SJSA1 (cell line): ENCODE data around the gene STIM2. TPM values are rescaled to one million over a fixed set of nuclear protein-coding genes. Genes with fewer than 3 reads are reported as not detected.

Source experiments
- DNase-seq, 2 experiments: peaks; one replicate each; pipeline ENCODE4 v3.0.0-alpha.2; 2015 to 2020; ENCODE audit warnings: low spot score in 2 of 2, low read depth in 1 of 2
- H3K27ac ChIP-seq: fragments of 250-450 bp; sonication (Bioruptor Pico); 2 replicates; pipeline ENCODE4 v1.5.1; 2020; ENCODE audit warnings: mild to moderate bottlenecking, moderate library complexity
- H3K27me3 ChIP-seq: fragments of 250-450 bp; sonication (Bioruptor Pico); replicated peaks from 2 replicates; pipeline ENCODE4 v1.5.1; 2020; ENCODE audit warnings: mild to moderate bottlenecking, moderate library complexity
- H3K36me3 ChIP-seq: fragments of 250-450 bp; sonication (Bioruptor Pico); 2 replicates; pipeline ENCODE4 v1.5.1; 2020; ENCODE audit warnings: mild to moderate bottlenecking
- H3K4me1 ChIP-seq: fragments of 250-450 bp; sonication (Bioruptor Pico); replicated peaks from 2 replicates; pipeline ENCODE4 v1.6.1; 2021; ENCODE audit warnings: mild to moderate bottlenecking
- H3K4me3 ChIP-seq: fragments of 250-450 bp; sonication (Bioruptor Pico); 2 replicates; pipeline ENCODE4 v1.5.1; 2020; ENCODE audit warnings: mild to moderate bottlenecking
- H3K9me3 ChIP-seq: fragments of 250-450 bp; sonication (Bioruptor Pico); replicated peaks from 2 replicates; pipeline ENCODE4 v1.5.1; 2020; ENCODE audit warnings: mild to moderate bottlenecking
- total RNA-seq: library from RNA; depleted of rRNA; stranded (reverse); fragments of >200 nt; shearing (Covaris generic); gene quantifications from 2 replicates; pipeline ENCODE4 v1.2.3, GENCODE V29; 2014

Gene STIM2
- total RNA-seq, 1 experiment from 2014 or later, result 13.1 TPM

DNA sequence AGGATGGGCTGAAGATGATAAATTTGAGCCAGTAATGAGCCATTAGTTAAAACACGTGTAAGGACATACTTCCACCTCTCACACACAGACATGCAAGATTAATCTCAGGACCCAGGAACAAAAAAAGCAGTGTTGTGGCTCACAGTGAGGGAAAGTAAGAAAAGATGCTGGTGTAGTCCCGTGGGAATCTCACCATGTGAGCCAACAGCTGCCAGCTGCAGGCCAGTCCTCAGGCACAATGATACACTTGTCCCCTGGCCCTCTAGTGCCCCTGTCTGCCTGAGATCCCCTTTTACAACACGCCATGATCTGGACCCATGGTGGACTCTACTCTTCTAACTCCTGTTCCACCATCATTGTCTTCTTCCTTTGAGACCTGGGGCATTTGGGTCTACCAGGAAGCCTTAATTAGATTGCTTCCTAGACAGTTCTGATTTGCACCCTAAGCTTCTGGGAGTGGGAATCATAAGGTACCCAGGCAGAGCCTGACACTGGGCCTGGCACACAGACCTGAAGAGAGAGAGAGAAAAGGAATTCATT lies 194.7 kb downstream of the STIM2 start:
- no peaks in the 10 kb centered on the region for H3K9me3 ChIP-seq
- no peak for DNase-seq

DNA sequence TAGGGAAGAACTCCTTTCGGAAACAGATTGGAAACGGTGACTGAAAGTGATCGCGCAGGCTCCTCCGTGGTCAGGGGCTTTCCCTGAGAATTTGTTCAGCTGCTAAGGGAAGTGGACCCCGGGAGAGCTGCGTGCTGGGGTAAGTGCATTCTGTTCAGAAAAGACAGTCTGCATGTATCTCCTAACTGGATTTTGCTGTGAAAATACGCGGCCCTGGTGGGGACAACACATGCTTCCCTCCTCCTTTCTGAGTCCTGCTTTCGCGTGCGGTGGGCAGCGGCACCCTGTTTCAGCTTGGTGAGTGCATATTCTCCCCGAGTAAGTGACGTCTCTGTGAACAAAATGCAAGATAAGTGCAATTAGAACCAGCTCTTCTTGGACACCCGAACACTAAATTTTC lies 195.6 kb downstream of the STIM2 start:
- no peaks in the 10 kb centered on the region for H3K27me3 ChIP-seq
- no peak for DNase-seq
- H3K27ac ChIP-seq, result no peak overlapping the region
- H3K9me3 ChIP-seq, result no peaks in the 10 kb centered on the region
- H3K4me1 ChIP-seq, result no peaks in the 10 kb centered on the region
- H3K36me3 ChIP-seq, result no peaks in the 10 kb centered on the region
- H3K4me3 ChIP-seq, result no peak overlapping the region

More for the DNA sequence above, 194.7 kb downstream of the STIM2 start:
- no peak overlapping the region for H3K4me3 ChIP-seq
- no peaks in the 10 kb centered on the region for H3K27me3 ChIP-seq
- no peaks in the 10 kb centered on the region for H3K36me3 ChIP-seq
- H3K27ac ChIP-seq, result no peak overlapping the region
- H3K4me1 ChIP-seq, result no peaks in the 10 kb centered on the region

DNA sequence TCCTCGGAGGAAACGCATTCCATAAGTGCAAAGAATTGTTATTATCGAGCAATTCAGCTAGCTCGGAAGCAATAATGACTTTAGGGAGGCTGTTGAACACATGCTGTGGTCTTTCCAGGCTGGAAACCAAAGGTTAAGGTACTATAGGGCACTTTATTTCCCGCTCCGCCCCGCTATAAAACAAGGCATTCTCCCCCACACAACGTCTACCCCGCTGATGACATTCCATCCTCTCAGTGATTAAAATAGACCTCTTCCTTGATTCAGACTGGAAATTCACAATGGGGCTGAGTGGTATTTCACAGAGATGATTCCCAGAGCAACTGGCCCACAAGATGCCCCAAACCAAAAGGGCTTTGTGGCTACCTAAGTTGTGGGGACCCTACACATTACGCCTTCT lies 196.4 kb downstream of the STIM2 start:
- Histone ChIP-seq H3K27ac (no peak overlapping the region), H3K4me1 (no peaks in the 10 kb centered on the region), H3K36me3 (no peaks in the 10 kb centered on the region), H3K27me3 (no peaks in the 10 kb centered on the region), H3K9me3 (no peaks in the 10 kb centered on the region), H3K4me3 (no peak overlapping the region)
- DNase-seq, result no peak

DNA sequence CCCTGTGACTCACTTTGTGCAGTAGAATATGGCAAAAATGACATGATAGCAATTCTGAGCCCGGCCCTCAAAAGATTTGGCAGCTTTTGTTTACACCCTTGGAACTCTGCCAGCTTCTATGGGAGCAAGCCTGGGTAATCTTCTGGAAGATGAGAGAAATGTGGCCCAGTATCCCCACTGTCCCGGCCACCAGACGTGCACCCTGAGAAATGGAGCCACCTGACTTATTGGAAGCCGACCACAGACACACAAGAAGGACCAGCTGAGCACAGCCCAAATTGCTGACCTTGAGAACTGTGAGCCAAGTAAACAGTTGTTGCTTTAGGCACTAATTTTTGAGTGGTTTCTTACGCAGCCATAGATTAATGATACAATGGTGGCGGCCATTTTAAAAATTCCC lies 197.0 kb downstream of the STIM2 start:
- DNase-seq, result no peak
- H3K9me3 ChIP-seq, result no peaks in the 10 kb centered on the region
- H3K4me3 ChIP-seq, result no peak overlapping the region
- no peaks in the 10 kb centered on the region for H3K36me3 ChIP-seq
- no peaks in the 10 kb centered on the region for H3K4me1 ChIP-seq
- no peak overlapping the region for H3K27ac ChIP-seq
- H3K27me3 ChIP-seq, result no peaks in the 10 kb centered on the region

DNA sequence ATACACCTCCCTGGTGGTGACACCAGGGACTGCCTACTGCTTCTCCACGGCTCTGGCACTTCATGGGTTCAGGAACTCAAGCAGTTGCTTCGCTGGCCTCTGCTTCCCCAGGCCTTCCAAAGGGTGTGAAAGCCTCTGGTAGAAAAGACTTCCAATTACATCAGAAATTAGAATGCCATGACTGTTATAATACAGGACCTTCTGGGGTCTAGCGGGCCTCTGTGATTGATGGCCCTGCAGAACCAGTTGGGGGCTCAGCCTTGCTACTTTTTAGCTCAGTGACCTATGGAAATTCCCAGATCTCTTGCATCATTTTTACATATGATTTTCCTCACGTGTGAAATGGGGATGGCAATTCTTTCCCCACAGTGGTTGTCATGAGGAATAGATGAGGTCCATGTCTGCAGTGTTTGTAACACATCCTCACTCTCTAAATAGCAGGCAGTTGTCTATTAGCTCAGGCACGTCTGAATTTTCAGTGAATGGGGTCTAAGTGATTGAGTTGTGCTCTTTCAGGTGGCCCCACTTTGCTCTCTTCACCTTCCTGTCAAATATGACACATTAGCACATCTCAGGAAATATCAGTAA lies 198.3 kb downstream of the STIM2 start:
- DNase-seq, result no peak
- H3K4me3 ChIP-seq, result no peak overlapping the region
- no peak overlapping the region for H3K27ac ChIP-seq
- no peaks in the 10 kb centered on the region for H3K4me1 ChIP-seq
- H3K36me3 ChIP-seq, result no peaks in the 10 kb centered on the region
- no peaks in the 10 kb centered on the region for H3K9me3 ChIP-seq
- no peaks in the 10 kb centered on the region for H3K27me3 ChIP-seq

DNA sequence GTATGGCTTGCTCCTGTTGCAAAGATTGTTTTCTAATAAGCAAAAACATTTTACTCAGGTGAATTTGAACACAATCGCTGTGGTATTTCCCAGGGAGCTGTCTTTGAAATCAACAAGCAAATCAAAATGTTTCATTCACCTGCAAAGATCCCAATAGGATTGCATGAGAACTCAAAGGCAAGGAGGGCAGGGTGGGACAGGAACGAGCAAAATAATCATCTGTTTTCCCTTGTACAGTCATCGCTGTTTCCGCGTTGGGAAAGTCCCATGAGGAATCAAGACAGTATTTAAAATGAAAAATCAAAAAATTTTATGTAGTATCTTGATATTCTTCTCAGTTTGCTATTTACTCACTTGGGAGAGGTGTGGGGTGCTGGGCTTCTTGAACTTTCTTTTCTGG lies 198.8 kb downstream of the STIM2 start:
- no peaks in the 10 kb centered on the region for H3K36me3 ChIP-seq
- H3K9me3 ChIP-seq, result no peaks in the 10 kb centered on the region
- no peak overlapping the region for H3K4me3 ChIP-seq
- DNase-seq, result no peak
- H3K4me1 ChIP-seq, result no peaks in the 10 kb centered on the region
- no peak overlapping the region for H3K27ac ChIP-seq
- H3K27me3 ChIP-seq, result no peaks in the 10 kb centered on the region

DNA sequence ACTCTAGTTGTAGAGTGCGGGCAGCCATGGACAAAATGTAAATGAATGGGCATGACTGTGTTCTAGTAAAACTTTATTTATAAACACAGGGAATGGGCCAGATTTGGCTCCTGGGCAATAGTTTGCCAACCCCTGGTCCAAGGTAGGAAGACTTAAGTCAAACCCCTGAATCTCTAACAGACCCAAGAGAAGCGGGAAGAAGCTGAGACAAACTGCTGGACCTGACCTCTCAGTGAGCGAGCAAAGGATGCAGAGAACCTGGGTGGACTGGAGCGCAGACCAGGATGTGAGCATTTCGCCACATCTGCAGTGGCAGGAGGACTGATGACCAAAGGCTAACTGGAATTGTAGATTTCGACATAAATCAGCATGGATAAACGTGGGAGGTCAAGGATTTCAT lies 201.6 kb downstream of the STIM2 start:
- H3K36me3 ChIP-seq, result no peaks in the 10 kb centered on the region
- H3K4me3 ChIP-seq, result no peak overlapping the region
- H3K27ac ChIP-seq, result no peak overlapping the region
- H3K9me3 ChIP-seq, result no peaks in the 10 kb centered on the region
- no peaks in the 10 kb centered on the region for H3K4me1 ChIP-seq
- H3K27me3 ChIP-seq, result no peaks in the 10 kb centered on the region
- no peak for DNase-seq

DNA sequence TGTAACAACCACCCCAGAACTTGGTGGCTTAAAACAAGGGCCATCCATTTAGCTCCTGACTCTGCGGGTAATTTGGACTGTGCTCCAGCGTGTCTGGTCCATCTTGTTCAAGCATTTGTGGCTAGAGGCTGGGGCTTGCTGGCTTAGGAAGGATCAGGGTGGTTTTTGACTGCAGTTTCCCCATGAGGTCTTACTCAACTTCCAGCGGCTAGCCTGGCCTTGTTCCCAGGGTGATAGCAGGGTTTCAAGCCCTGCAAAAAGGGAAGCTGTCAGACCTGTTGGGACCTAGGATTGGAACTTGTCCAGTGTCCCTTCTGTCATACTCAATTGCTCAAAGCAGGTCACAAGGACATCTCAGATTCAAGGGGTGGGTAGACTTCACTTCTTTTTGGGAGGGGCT lies 205.9 kb downstream of the STIM2 start:
- H3K9me3 ChIP-seq, result no peaks in the 10 kb centered on the region
- H3K36me3 ChIP-seq, result no peaks in the 10 kb centered on the region
- H3K4me1 ChIP-seq, result no peaks in the 10 kb centered on the region
- no peak overlapping the region for H3K4me3 ChIP-seq
- DNase-seq, result no peak
- H3K27ac ChIP-seq, result no peak overlapping the region
- no peaks in the 10 kb centered on the region for H3K27me3 ChIP-seq

DNA sequence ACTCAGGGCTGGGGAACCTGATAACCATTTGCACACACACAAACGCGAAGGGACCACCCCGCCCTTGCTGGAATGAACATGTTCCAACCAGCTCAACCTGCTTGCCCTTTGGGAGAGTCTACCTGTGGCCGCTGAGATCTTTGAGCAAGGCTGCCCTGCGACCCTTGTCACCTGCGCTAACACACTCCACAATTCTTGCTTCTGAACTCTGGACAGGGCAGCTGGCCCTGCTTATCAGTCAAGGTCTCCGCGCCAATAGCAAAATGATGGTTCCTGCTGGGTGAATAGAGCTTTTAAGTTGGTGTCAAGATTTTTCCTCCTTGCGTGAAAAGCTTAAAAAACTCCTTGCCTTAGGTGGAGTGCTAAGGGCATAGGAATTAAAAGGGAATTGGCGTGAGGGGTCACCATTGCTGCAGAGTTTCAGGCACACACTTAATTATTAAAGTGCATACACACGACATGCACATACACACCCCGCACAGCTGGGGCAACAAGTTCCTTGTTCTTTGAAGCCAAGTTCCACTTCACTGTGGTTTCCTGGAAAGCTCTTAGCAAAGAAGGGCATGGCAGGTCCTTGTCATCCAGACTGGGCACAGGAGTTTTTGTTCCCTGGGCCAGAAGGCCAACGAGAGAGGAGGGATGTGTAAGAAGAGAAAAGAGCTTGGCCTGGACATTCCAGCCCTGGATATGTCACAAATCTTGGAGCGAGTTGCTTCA lies 207.7 kb downstream of the STIM2 start:
- Histone ChIP-seq H3K4me3 (no peak overlapping the region), H3K36me3 (no peaks in the 10 kb centered on the region), H3K27me3 (no peaks in the 10 kb centered on the region), H3K27ac (no peak overlapping the region), H3K4me1 (no peaks in the 10 kb centered on the region), H3K9me3 (no peaks in the 10 kb centered on the region)
- DNase-seq, result no peak
